AG04450 (cell line): ENCODE measurements around the gene TKTL2. TPM values are rescaled to one million over a fixed set of nuclear protein-coding genes. Genes with fewer than 3 reads are reported as not detected.

Experiments
- CTCF ChIA-PET: fragments of 300-600, 350-600 bp; formaldehyde crosslinking; extraction: SDS; loops from one replicate; lab custom pipeline; 2022; ENCODE audit warnings: antibody characterized with exemption, inconsistent platforms; lab: Charles Lee
- POLR2A ChIA-PET: fragments of 350-600 bp; formaldehyde crosslinking; extraction: SDS; loops from one replicate; lab custom pipeline; 2021; ENCODE audit warnings: antibody characterized with exemption, inconsistent platforms; lab: Yijun Ruan, JAX
- DNase-seq: peaks from one replicate; pipeline ENCODE4 v3.0.0-alpha.2; 2011; ENCODE audit warnings: low read depth, low spot score
- H3K27ac ChIP-seq: one replicate; pipeline ENCODE4 v1.5.1; 2012; ENCODE audit warnings: low read depth, low read length, control low read depth
- H3K27me3 ChIP-seq: one replicate; pipeline ENCODE4 v1.6.0; 2012; ENCODE audit warnings: low read length; ENCODE audit not compliant: control insufficient read depth, insufficient read depth
- H3K4me3 ChIP-seq: 2 replicates; pipeline ENCODE4 v1.5.1; 2011; ENCODE audit warnings: mild to moderate bottlenecking, low read depth, low read length, control low read depth
- H3K9me3 ChIP-seq: 2 replicates; pipeline ENCODE4 v1.5.1; 2012; ENCODE audit warnings: low read length; ENCODE audit not compliant: control insufficient read depth, insufficient read depth
- polyA plus RNA-seq: library from polyadenylated mRNA; depleted of rRNA; stranded (reverse); fragments of >200 nt; gene quantifications from 2 replicates; pipeline ENCODE4 v1.2.3, GENCODE V29; 2011
- TF ChIP-seq, protein P1 (sequence below): IDR thresholded peaks from 2 replicates; pipeline ENCODE4 v1.5.1; 2011; ENCODE audit warnings: low read depth, low read length, control low read depth, inconsistent platforms

The TKTL2 gene
- polyA plus RNA-seq, 1 experiment: not detected

DNA sequence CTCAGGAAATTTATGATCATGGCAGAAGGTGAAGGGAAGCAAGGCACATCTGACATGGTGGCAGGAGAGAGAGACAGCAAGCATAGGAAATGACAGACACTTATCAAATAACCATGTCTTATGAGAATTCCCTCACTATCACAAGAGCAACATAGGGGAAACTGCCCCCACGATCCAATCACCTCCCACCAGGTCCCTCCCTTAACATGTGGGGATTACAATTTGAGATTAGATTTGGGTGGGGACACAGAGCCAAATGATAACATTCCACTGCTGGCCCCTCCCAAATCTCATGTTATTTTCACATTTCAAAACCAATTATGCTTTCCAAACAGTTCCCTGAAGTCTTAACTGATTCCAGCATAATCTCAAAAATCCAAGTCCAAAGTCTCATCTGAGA, 12.8 kb upstream of the TKTL2 start:
- H3K4me3 ChIP-seq: no peak overlapping the region
- H3K27me3 ChIP-seq: peaks cover 3% of the 10 kb centered on the region
- TF ChIP-seq, protein P1, sequence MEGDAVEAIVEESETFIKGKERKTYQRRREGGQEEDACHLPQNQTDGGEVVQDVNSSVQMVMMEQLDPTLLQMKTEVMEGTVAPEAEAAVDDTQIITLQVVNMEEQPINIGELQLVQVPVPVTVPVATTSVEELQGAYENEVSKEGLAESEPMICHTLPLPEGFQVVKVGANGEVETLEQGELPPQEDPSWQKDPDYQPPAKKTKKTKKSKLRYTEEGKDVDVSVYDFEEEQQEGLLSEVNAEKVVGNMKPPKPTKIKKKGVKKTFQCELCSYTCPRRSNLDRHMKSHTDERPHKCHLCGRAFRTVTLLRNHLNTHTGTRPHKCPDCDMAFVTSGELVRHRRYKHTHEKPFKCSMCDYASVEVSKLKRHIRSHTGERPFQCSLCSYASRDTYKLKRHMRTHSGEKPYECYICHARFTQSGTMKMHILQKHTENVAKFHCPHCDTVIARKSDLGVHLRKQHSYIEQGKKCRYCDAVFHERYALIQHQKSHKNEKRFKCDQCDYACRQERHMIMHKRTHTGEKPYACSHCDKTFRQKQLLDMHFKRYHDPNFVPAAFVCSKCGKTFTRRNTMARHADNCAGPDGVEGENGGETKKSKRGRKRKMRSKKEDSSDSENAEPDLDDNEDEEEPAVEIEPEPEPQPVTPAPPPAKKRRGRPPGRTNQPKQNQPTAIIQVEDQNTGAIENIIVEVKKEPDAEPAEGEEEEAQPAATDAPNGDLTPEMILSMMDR: no peak
- ChIA-PET CTCF (interaction anchor here (1.0 to 4.7 kb wide), 8 partner anchors 8 to 1245 kb away, joined by 3 to 218 read pairs (median 6); partner anchors contain the start of gene TMA16), POLR2A (interaction anchor here (1.0 kb wide), 1 partner anchor 8 kb away, joined by 5 read pairs; the partner anchor contains the start of gene TMA16)
- H3K27ac ChIP-seq: no peak overlapping the region
- H3K9me3 ChIP-seq: no peaks in the 10 kb centered on the region
- DNase-seq: no peak

DNA sequence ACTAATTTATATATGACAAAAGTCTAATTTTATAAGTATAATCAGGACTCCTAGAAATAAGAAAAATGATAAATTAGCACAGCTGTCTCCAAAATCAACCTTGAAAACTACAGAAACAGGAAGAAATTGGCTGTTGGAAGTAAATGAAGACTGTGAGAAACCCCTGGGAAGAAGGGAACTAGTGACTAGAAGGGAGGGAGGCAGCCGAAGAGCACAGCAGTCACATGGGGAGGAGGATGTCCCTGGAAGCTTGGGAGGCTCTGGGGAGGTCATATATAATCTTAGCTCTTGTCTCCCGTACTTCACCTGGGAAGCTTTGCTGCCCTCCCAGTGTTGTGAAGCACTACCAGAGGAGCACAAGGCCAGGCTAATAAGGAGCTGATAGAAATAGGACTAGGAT, 12.0 kb upstream of the TKTL2 start:
- no peak for DNase-seq
- no peak overlapping the region for H3K27ac ChIP-seq
- CTCF ChIA-PET: interaction anchor here (0.7 to 4.7 kb wide), 15 partner anchors 8 to 1611 kb away, joined by 3 to 218 read pairs (median 6); partner anchors contain the start of gene TMA16
- TF ChIP-seq, protein P1: no peak
- H3K4me3 ChIP-seq: no peak overlapping the region
- POLR2A ChIA-PET: interaction anchor here (1.0 kb wide), 1 partner anchor 9 kb away, joined by 5 read pairs; the partner anchor contains the start of gene TMA16
- H3K9me3 ChIP-seq: no peaks in the 10 kb centered on the region
- peaks cover 3% of the 10 kb centered on the region for H3K27me3 ChIP-seq

DNA sequence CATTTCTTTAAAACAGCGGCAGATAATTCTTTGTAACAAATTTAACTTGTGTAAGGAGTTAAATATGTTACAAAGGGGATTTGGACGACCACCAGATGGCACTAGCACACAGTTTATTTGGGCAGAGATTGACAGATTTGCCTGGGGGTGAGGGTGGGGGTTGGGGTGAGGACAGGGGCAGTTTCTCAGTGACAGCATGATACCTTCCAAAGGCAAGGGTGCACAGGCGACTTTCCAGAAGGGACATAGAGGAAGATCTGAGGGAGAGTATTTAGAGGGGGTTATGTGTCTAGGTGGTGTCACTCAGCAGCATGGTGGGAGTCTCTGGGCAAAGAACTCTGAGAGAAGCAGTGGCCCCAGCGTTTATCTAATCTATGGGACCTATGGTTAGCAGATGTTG, 11.4 kb upstream of the TKTL2 start:
- DNase-seq: peak; percentile 11
- ChIA-PET POLR2A (no interaction called here), CTCF (interaction anchor here (0.7 to 4.7 kb wide), 16 partner anchors 9 to 1612 kb away, joined by 3 to 218 read pairs (median 6); partner anchors contain the start of gene TMA16)
- H3K27ac ChIP-seq: no peak overlapping the region
- H3K27me3 ChIP-seq: peaks cover 3% of the 10 kb centered on the region
- H3K4me3 ChIP-seq: no peak overlapping the region
- no peaks in the 10 kb centered on the region for H3K9me3 ChIP-seq
- TF ChIP-seq, protein P1: peak; percentile 63

DNA sequence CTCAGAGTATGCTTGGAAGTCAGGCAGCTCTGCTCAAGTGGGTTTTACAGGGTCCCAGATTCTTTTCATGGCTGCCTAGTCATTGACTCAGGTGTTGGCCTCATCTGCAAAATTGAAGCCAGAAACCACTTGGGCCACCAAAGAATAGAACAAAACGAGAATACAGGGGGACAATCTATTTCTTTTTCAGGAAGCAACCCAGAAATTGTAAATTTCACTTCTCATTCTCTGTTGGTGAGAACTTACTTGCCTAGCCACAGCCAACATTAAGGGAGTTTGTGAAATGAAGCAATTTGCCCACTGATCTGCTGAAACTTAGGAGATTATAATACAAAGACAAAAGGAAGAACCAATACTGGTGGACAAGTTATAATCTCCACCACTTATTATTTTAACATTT, 8.6 kb upstream of the TKTL2 start:
- ChIA-PET CTCF (interaction anchor here (5.8 kb wide), 1 partner anchor 67 kb away, joined by 95 read pairs; no protein-coding TSS in a partner anchor), POLR2A (interaction anchor here (0.6 kb wide), 1 partner anchor 455 kb away, joined by 4 read pairs; no protein-coding TSS in a partner anchor)
- DNase-seq: no peak
- TF ChIP-seq, protein P1: no peak
- no peaks in the 10 kb centered on the region for H3K9me3 ChIP-seq
- H3K4me3 ChIP-seq: no peak overlapping the region
- no peak overlapping the region for H3K27ac ChIP-seq
- H3K27me3 ChIP-seq: peaks cover 3% of the 10 kb centered on the region

DNA sequence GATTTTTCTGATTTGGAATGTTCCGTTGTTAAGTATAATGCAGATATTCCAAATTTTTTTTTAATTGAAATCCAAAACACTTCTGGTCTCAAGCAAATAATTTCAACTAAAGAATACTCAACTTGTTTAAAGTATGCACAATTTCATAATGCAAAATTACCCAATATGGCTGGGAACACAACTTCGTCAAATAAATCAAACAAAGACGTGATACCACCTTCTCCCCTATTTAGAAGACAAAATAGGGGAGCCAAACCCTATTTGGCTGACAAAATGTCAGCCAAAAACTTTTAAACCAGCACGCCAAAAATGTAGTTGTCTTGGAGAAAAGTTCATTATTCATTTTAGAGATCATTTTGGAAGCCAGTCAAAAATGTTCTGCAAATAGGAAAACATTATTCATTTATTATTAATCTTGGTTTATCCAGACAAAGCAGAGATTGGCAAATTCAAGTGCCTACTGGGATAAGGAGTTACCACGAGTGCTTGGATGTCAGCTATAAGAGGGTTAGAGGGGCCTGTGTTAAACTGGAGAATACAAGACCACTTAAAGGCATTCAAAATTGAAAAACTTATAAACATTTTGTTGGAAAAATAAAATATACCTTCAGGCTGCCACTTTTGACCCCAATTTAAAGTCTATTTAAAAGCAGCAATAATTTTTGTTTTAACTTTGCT, 3.3 kb upstream of the TKTL2 start:
- TF ChIP-seq, protein P1: no peak
- peaks cover 2% of the 10 kb centered on the region for H3K27me3 ChIP-seq
- ChIA-PET CTCF (interaction anchor here (1.3 to 5.8 kb wide), 3 partner anchors 8 to 72 kb away, joined by 4 to 95 read pairs (median 8); no protein-coding TSS in a partner anchor), POLR2A (no interaction called here)
- H3K4me3 ChIP-seq: no peak overlapping the region
- no peak overlapping the region for H3K27ac ChIP-seq
- H3K9me3 ChIP-seq: no peaks in the 10 kb centered on the region
- no peak for DNase-seq
